ENCODE results near the gene GET3. TPM values are rescaled to one million over a fixed set of nuclear protein-coding genes. Genes with fewer than 3 reads are reported as not detected.

Gene GET3
- polyA plus RNA-seq, 1 donor from 2014 or later: 64.2 TPM

- Mint-ChIP-seq H3K36me3 (no peaks in the 10 kb centered on the region), H3K27ac (peak overlapping the region in 2 of 3 donors; percentile 90 to 100), H3K27me3 (no peaks in the 10 kb centered on the region), H3K4me1 (peaks cover 4 to 22% (median 17%) of the 10 kb centered on the region in 3 donors), H3K9me3 (no peaks in the 10 kb centered on the region), H3K4me3 (peak overlapping the region in 2 of 4 donors; percentile 23 to 42)
These were observed 49.7 kb downstream of the GET3 start for GRCh38 chr19:12786952-12787351.

GRCh38 chr19:12787458-12787857 is 50.2 kb downstream of the GET3 start:
- Mint-ChIP-seq H3K27me3 (no peaks in the 10 kb centered on the region), H3K27ac (peak overlapping the region in 2 of 3 donors; percentile 90 to 100), H3K4me3 (peak overlapping the region in 2 of 4 donors; percentile 37 to 97), H3K36me3 (no peaks in the 10 kb centered on the region), H3K4me1 (peaks cover 4 to 19% (median 13%) of the 10 kb centered on the region in 3 donors), H3K9me3 (no peaks in the 10 kb centered on the region)

GRCh38 chr19:12788042-12788681 is 50.9 kb downstream of the GET3 start:
- H3K4me3 Mint-ChIP-seq: peak overlapping the region; percentile 82 to 97 (median 88)
- H3K27me3 Mint-ChIP-seq: no peaks in the 10 kb centered on the region
- no peaks in the 10 kb centered on the region for H3K36me3 Mint-ChIP-seq
- peaks cover 4 to 19% (median 13%) of the 10 kb centered on the region in 3 donors for H3K4me1 Mint-ChIP-seq
- peak overlapping the region in 2 of 3 donors; percentile 99 to 100 for H3K27ac Mint-ChIP-seq
- H3K9me3 Mint-ChIP-seq: peaks cover 0 to under 1% (median 0%) of the 10 kb centered on the region in 3 donors

- Mint-ChIP-seq H3K4me3 (peak overlapping the region; percentile 84 to 97 (median 94)), H3K4me1 (peaks cover 4 to 15% (median 11%) of the 10 kb centered on the region in 3 donors), H3K27ac (peak overlapping the region in 2 of 3 donors; percentile 99 to 100), H3K36me3 (no peaks in the 10 kb centered on the region), H3K9me3 (peaks cover 0 to 2% (median 0%) of the 10 kb centered on the region in 3 donors), H3K27me3 (no peaks in the 10 kb centered on the region)
These were observed 51.4 kb downstream of the GET3 start for GRCh38 chr19:12788682-12789097.

DNA sequence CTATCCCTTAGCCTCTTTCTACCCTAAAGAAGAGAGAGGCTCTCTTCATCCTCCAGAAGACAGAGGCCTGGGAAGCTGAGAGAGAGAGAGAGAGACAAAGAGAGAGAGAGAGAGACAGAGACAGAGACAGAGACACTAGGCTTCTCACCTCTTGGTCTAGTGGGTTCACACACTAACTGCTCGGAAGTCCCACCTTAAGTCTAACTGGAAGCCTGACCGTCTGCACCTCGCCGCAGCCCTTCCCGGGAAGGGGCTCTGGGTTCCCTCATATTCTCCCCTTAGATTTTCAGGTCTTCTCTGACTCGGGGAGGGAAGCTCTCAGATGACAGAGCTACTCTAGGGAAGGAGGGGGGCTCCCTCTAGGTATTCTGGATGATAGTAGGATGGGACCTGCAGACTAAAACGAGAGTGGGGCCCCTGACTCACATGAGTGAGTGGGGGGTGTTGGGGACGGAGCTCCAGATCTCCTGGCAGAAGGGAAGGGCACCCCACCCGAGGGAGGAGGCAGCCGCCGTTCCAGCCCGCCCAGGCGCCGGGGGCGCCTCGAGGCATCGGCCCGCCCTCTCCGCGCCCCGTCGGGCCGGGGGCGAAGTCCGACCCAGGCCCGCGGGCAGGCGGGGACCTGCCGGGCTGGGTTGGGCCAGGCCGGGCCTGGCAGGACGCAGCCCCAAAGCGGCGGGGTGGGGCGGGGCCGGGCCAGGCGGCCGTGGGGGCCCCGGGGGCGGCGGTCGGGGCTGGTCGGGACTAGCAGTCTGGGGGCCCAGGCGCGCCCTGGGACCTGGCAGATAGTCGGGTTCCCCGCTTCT is 52.0 kb downstream of the GET3 start:
- Mint-ChIP-seq H3K9me3 (peaks cover 0 to 2% (median 0%) of the 10 kb centered on the region in 3 donors), H3K27ac (peak overlapping the region in 2 of 3 donors; percentile 99 to 100), H3K4me1 (peaks cover 9 to 18% (median 14%) of the 10 kb centered on the region in 3 donors), H3K4me3 (peak overlapping the region; percentile 92 to 97 (median 94)), H3K36me3 (no peaks in the 10 kb centered on the region), H3K27me3 (no peaks in the 10 kb centered on the region)

DNA sequence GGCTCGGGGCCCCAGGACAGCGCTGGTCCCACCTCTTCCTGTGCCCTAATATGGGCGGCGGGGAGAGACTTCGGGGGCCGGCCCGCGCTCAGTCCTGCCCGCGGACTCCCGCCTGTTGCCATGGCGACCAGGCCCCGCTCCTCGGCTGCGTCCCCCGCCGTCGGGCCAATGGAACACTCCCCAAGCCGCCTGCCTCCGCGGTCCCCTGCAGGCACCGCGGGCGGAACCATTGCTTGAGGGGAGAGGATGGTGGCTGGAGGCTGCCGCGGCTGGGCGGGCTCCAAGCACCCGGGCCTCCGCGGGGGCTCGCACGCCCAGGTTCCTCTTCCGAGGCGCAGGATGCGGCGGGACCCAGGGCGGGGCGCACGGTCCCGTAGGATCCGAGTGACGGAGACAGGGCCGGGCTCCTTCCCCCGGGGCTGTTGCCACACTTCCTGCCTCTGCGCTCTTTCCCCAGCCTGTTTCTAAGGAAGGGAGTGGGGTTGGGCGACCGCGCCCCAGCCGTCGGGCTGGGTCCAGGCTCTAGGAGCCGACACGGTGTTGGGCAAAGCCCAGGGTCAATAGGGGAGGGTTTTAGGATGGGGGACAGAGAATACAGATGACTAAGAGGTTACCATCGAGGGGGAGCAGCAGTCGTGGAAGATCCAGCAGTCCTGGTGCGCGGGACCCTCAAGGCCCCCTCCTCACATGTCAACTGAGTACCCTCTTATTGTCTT is 52.8 kb downstream of the GET3 start:
- peaks cover 11 to 23% (median 17%) of the 10 kb centered on the region in 3 donors for H3K4me1 Mint-ChIP-seq
- peaks cover 0 to 2% (median 0%) of the 10 kb centered on the region in 3 donors for H3K9me3 Mint-ChIP-seq
- H3K27ac Mint-ChIP-seq: peak overlapping the region in 2 of 3 donors; percentile 99 to 100
- no peaks in the 10 kb centered on the region for H3K27me3 Mint-ChIP-seq
- peak overlapping the region; percentile 92 to 99 (median 95) for H3K4me3 Mint-ChIP-seq
- no peaks in the 10 kb centered on the region for H3K36me3 Mint-ChIP-seq

- peak overlapping the region in 2 of 3 donors; percentile 99 to 100 for H3K27ac Mint-ChIP-seq
- peaks cover 0 to 2% (median 0%) of the 10 kb centered on the region in 3 donors for H3K9me3 Mint-ChIP-seq
- H3K4me1 Mint-ChIP-seq: peaks cover 11 to 25% (median 18%) of the 10 kb centered on the region in 3 donors
- H3K27me3 Mint-ChIP-seq: no peaks in the 10 kb centered on the region
- no peaks in the 10 kb centered on the region for H3K36me3 Mint-ChIP-seq
- H3K4me3 Mint-ChIP-seq: peak overlapping the region; percentile 92 to 99 (median 95)
These were observed 53.5 kb downstream of the GET3 start for GRCh38 chr19:12790628-12791344.

DNA sequence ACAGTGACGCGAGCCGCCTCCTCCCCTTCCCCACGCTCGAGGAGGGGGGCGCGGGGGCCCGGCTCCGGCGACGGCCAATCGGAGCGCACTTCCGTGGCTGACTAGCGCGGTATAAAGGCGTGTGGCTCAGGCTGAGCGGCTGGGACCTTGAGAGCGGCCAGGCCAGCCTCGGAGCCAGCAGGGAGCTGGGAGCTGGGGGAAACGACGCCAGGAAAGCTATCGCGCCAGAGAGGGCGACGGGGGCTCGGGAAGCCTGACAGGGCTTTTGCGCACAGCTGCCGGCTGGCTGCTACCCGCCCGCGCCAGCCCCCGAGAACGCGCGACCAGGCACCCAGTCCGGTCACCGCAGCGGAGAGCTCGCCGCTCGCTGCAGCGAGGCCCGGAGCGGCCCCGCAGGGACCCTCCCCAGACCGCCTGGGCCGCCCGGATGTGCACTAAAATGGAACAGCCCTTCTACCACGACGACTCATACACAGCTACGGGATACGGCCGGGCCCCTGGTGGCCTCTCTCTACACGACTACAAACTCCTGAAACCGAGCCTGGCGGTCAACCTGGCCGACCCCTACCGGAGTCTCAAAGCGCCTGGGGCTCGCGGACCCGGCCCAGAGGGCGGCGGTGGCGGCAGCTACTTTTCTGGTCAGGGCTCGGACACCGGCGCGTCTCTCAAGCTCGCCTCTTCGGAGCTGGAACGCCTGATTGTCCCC is 54.2 kb downstream of the GET3 start, which contains the start of gene JUNB:
Gene JUNB (plus strand): TSS at position 142 of the 706 bp plus-strand sequence. CDS start 286 bp downstream, at position 428.
- H3K4me3 Mint-ChIP-seq: peak within 1 kb of the TSS; percentile 92 to 99 (median 95)

GRCh38 chr19:12792051-12792852 is 55.0 kb downstream of the GET3 start:
- H3K27me3 Mint-ChIP-seq: no peaks in the 10 kb centered on the region
- peaks cover 1% of the 10 kb centered on the region for H3K36me3 Mint-ChIP-seq
- H3K27ac Mint-ChIP-seq: peak overlapping the region in 2 of 3 donors; percentile 99 to 100
- peak overlapping the region; percentile 92 to 99 (median 95) for H3K4me3 Mint-ChIP-seq
- peaks cover 19 to 30% (median 27%) of the 10 kb centered on the region in 3 donors for H3K4me1 Mint-ChIP-seq
- H3K9me3 Mint-ChIP-seq: peaks cover 0 to 2% (median 0%) of the 10 kb centered on the region in 3 donors

More for the DNA sequence above, 54.2 kb downstream of the GET3 start, which contains the start of gene JUNB:
- Mint-ChIP-seq H3K27me3 (no peaks in the 10 kb centered on the region), H3K9me3 (peaks cover 0 to 2% (median 0%) of the 10 kb centered on the region in 3 donors), H3K36me3 (no peaks in the 10 kb centered on the region), H3K27ac (peak within 1 kb of the TSS in 2 of 3 donors; percentile 99 to 100), H3K4me1 (peaks cover 17 to 31% (median 25%) of the 10 kb centered on the region in 3 donors)

GRCh38 chr19:12792853-12793289 is 55.6 kb downstream of the GET3 start:
- Mint-ChIP-seq H3K27ac (peak overlapping the region in 2 of 3 donors; percentile 99 to 100), H3K27me3 (no peaks in the 10 kb centered on the region), H3K36me3 (peaks cover 1% of the 10 kb centered on the region), H3K4me3 (peak overlapping the region; percentile 92 to 99 (median 95)), H3K9me3 (peaks cover 0 to 2% (median 0%) of the 10 kb centered on the region in 3 donors), H3K4me1 (peaks cover 19 to 30% (median 27%) of the 10 kb centered on the region in 3 donors)

GRCh38 chr19:12793290-12794195 is 56.2 kb downstream of the GET3 start:
- Mint-ChIP-seq H3K27ac (peak overlapping the region in 2 of 3 donors; percentile 99 to 100), H3K36me3 (peaks cover 1% of the 10 kb centered on the region), H3K4me1 (peaks cover 19 to 25% (median 25%) of the 10 kb centered on the region in 3 donors), H3K9me3 (peaks cover 0 to 2% (median 0%) of the 10 kb centered on the region in 3 donors), H3K27me3 (no peaks in the 10 kb centered on the region), H3K4me3 (peak overlapping the region; percentile 92 to 99 (median 95))
